Loucy (cell line): ENCODE measurements around the gene MXRA5.

Source experiments
- H2AFZ ChIP-seq: fragments of 200-600 bp; sonication (generic); 2 replicates; pipeline ENCODE4 v1.6.0; 2016; ENCODE audit warnings: antibody characterized with exemption, mild to moderate bottlenecking, low read length, moderate library complexity
- H3F3A ChIP-seq: fragments of 200-600 bp; 2 replicates; pipeline ENCODE4 v1.6.0; 2016; ENCODE audit warnings: antibody characterized with exemption, low read depth, mild to moderate bottlenecking
- H3K27me3 ChIP-seq: fragments of 200-600 bp; sonication (generic); 2 replicates; pipeline ENCODE4 v1.6.1; 2014; ENCODE audit warnings: low read length, mild to moderate bottlenecking; ENCODE audit not compliant: insufficient read depth, poor library complexity, severe bottlenecking
- H3K36me3 ChIP-seq: fragments of 200-600 bp; sonication (generic); 2 replicates; pipeline ENCODE4 v1.6.1; 2016; ENCODE audit warnings: low read length; ENCODE audit not compliant: insufficient read depth
- H3K4me1 ChIP-seq: fragments of 200-600 bp; sonication (generic); 2 replicates; pipeline ENCODE4 v1.5.1; 2014; ENCODE audit warnings: low read length, mild to moderate bottlenecking; ENCODE audit not compliant: insufficient read depth, poor library complexity, severe bottlenecking
- H3K4me2 ChIP-seq: fragments of 200-600 bp; sonication (generic); 2 replicates; pipeline ENCODE4 v1.6.0; 2014; ENCODE audit warnings: antibody characterized with exemption, low read length, low read depth, mild to moderate bottlenecking; ENCODE audit not compliant: poor library complexity, severe bottlenecking
- H3K4me3 ChIP-seq: fragments of 200-600 bp; sonication (generic); 2 replicates; pipeline ENCODE4 v1.5.1; 2014; ENCODE audit warnings: low read length, mild to moderate bottlenecking, mixed read lengths; ENCODE audit not compliant: poor library complexity, severe bottlenecking
- H3K79me2 ChIP-seq: fragments of 200-600 bp; sonication (generic); 2 replicates; pipeline ENCODE4 v1.6.1; 2014; ENCODE audit warnings: low read length; ENCODE audit not compliant: insufficient read depth
- H3K9ac ChIP-seq: fragments of 200-600 bp; sonication (generic); 2 replicates; pipeline ENCODE4 v1.6.0; 2014; ENCODE audit warnings: mild to moderate bottlenecking, low read depth, low read length, moderate library complexity; ENCODE audit not compliant: poor library complexity, severe bottlenecking
- H3K9me2 ChIP-seq: fragments of 200-600 bp; sonication (generic); replicated peaks from 2 replicates; pipeline ENCODE4 v1.6.1; 2016; ENCODE audit warnings: low read depth, low read length, mixed read lengths
- H3K9me3 ChIP-seq: fragments of 200-600 bp; sonication (generic); 2 replicates; pipeline ENCODE4 v1.6.1; 2014; ENCODE audit warnings: mild to moderate bottlenecking, antibody characterized with exemption, low read length, low read depth; ENCODE audit not compliant: insufficient read depth
- H4K20me1 ChIP-seq: fragments of 200-600 bp; sonication (generic); 2 replicates; pipeline ENCODE4 v1.6.0; 2014; ENCODE audit warnings: antibody characterized with exemption, low read length, mild to moderate bottlenecking; ENCODE audit not compliant: insufficient read depth, poor library complexity, severe bottlenecking
- EZH2phosphoT487 ChIP-seq: fragments of 200-600 bp; IDR thresholded peaks from 2 replicates; pipeline ENCODE4 v1.6.1; 2018; ENCODE audit warnings: antibody characterized with exemption, mild to moderate bottlenecking, moderate library complexity, borderline replicate concordance
- TF ChIP-seq, protein P1 (sequence below): fragments of 200-600 bp; sonication (generic); conservative IDR thresholded peaks from 2 replicates; pipeline ENCODE4 v1.5.1; 2014; ENCODE audit warnings: mild to moderate bottlenecking, antibody characterized with exemption, low read length

Gene MXRA5, protein sequence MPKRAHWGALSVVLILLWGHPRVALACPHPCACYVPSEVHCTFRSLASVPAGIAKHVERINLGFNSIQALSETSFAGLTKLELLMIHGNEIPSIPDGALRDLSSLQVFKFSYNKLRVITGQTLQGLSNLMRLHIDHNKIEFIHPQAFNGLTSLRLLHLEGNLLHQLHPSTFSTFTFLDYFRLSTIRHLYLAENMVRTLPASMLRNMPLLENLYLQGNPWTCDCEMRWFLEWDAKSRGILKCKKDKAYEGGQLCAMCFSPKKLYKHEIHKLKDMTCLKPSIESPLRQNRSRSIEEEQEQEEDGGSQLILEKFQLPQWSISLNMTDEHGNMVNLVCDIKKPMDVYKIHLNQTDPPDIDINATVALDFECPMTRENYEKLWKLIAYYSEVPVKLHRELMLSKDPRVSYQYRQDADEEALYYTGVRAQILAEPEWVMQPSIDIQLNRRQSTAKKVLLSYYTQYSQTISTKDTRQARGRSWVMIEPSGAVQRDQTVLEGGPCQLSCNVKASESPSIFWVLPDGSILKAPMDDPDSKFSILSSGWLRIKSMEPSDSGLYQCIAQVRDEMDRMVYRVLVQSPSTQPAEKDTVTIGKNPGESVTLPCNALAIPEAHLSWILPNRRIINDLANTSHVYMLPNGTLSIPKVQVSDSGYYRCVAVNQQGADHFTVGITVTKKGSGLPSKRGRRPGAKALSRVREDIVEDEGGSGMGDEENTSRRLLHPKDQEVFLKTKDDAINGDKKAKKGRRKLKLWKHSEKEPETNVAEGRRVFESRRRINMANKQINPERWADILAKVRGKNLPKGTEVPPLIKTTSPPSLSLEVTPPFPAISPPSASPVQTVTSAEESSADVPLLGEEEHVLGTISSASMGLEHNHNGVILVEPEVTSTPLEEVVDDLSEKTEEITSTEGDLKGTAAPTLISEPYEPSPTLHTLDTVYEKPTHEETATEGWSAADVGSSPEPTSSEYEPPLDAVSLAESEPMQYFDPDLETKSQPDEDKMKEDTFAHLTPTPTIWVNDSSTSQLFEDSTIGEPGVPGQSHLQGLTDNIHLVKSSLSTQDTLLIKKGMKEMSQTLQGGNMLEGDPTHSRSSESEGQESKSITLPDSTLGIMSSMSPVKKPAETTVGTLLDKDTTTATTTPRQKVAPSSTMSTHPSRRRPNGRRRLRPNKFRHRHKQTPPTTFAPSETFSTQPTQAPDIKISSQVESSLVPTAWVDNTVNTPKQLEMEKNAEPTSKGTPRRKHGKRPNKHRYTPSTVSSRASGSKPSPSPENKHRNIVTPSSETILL (N-terminal part only)

DNA sequence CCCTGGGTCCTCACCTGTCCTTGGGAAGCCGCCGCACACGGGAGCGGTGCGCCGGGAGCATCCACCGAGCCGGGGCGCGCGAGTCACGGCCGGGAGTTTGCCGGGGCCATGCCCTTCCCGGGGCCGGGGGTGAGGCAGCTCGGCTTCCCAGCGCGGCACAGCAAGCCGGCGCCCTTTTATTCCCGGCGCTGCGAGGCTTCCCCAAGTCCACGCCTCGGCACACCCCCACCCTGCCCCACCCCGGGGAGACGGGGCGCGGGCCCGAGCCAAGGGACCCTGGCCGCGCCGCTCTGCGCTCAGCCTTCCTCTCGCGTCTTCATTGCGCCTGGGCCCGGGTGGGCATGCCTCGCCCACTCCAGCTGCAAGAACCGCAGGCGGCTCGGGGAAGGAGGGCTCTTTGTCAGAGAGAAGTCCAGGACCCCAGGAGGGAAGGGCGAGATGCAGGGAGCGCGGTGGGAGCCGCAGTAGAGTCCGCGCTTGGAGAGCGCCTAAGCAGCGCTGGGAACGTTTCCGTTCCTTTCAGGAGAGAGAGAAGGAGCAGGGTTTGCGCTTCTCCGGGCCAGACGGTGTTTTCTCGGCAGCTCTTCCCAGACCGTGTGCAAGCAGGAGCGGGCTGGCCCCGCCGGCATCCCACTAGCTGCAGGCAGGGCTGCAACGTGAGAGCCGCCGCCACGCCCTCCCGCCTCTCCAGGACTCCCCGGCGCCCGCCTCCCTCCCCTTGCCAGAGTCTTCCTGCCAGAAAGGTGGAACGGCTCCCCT is at the start of gene MXRA5:
Gene MXRA5 (minus strand): TSS at position 152 of the 759 bp plus-strand sequence. CDS start 2,819 bp downstream, outside the sequence.
- Histone ChIP-seq H3K36me3 (no peaks in the 10 kb centered on the region), H3K4me2 (no peak within 1 kb of the TSS), H3K79me2 (no peaks in the 10 kb centered on the region), H2AFZ (no peak within 1 kb of the TSS), H3K9ac (no peak within 1 kb of the TSS), H3K4me1 (no peaks in the 10 kb centered on the region), H3K4me3 (no peak within 1 kb of the TSS), H3F3A (no peaks in the 10 kb centered on the region), H3K9me3 (no peaks in the 10 kb centered on the region), H3K27me3 (no peaks in the 10 kb centered on the region), H3K9me2 (no peaks in the 10 kb centered on the region), H4K20me1 (no peaks in the 10 kb centered on the region)
- no peak for TF ChIP-seq EZH2phosphoT487
- TF ChIP-seq, protein P1, sequence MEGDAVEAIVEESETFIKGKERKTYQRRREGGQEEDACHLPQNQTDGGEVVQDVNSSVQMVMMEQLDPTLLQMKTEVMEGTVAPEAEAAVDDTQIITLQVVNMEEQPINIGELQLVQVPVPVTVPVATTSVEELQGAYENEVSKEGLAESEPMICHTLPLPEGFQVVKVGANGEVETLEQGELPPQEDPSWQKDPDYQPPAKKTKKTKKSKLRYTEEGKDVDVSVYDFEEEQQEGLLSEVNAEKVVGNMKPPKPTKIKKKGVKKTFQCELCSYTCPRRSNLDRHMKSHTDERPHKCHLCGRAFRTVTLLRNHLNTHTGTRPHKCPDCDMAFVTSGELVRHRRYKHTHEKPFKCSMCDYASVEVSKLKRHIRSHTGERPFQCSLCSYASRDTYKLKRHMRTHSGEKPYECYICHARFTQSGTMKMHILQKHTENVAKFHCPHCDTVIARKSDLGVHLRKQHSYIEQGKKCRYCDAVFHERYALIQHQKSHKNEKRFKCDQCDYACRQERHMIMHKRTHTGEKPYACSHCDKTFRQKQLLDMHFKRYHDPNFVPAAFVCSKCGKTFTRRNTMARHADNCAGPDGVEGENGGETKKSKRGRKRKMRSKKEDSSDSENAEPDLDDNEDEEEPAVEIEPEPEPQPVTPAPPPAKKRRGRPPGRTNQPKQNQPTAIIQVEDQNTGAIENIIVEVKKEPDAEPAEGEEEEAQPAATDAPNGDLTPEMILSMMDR: no peak

DNA sequence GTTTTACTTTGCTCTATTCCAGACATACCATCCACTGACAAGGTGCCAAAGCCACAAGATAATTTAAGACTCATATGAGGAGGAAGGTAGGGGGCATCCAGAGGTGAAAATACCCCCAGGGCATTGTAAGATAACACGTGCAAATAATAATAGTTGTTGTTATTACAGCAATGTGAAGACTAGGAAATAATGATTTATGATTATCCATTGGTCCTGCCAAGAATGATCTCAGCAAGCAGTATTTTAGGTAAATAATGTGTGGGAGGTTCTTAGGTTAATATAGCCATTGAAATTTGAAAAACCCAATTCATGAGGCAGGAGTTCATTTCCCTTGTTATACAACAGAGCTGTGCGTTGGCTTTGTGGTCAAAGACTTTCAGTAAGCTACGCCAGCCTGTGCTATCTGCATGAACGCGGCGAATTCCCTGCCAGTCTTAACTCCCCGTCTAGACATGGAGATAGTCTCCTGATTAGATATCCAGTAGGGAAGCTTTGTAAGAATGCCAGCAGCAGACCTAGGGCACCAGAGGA is 47.2 kb upstream of the MXRA5 start:
- no peaks in the 10 kb centered on the region for H3K9me3 ChIP-seq
- no peak for TF ChIP-seq EZH2phosphoT487
- TF ChIP-seq, protein P1: no peak

More for the DNA sequence above, 47.2 kb upstream of the MXRA5 start:
- no peaks in the 10 kb centered on the region for H3F3A ChIP-seq
- no peaks in the 10 kb centered on the region for H3K9me2 ChIP-seq
- H4K20me1 ChIP-seq: no peaks in the 10 kb centered on the region
- no peak overlapping the region for H2AFZ ChIP-seq
- no peaks in the 10 kb centered on the region for H3K27me3 ChIP-seq
- no peak overlapping the region for H3K4me2 ChIP-seq
- no peaks in the 10 kb centered on the region for H3K4me1 ChIP-seq
- no peak overlapping the region for H3K4me3 ChIP-seq
- no peaks in the 10 kb centered on the region for H3K79me2 ChIP-seq
- H3K9ac ChIP-seq: no peak overlapping the region
- H3K36me3 ChIP-seq: no peaks in the 10 kb centered on the region
